Brain pericyte (primary cell): ENCODE data around the gene FBLN2.
"Not testable (repeated sequence)": the region's sequence is repeated elsewhere in the genome, so short reads cannot be mapped to it uniquely, and the experiment has no call there.

Source experiments
- DNase-seq: peaks from one replicate; pipeline ENCODE4 v3.0.0-alpha.2; 2012; ENCODE audit warnings: low read depth, low spot score

FBLN2 gene

GRCh38 chr3:13513913-13514517 is 34.9 kb upstream of the FBLN2 start:
- DNase-seq: no peak

GRCh38 chr3:13514639-13515435 is 34.1 kb upstream of the FBLN2 start:
- no peak for DNase-seq

- no peak for DNase-seq
These were observed 32.9 kb upstream of the FBLN2 start for GRCh38 chr3:13515786-13516759.

- DNase-seq: no peak
These were observed 32.2 kb upstream of the FBLN2 start for GRCh38 chr3:13516760-13517135.

DNA sequence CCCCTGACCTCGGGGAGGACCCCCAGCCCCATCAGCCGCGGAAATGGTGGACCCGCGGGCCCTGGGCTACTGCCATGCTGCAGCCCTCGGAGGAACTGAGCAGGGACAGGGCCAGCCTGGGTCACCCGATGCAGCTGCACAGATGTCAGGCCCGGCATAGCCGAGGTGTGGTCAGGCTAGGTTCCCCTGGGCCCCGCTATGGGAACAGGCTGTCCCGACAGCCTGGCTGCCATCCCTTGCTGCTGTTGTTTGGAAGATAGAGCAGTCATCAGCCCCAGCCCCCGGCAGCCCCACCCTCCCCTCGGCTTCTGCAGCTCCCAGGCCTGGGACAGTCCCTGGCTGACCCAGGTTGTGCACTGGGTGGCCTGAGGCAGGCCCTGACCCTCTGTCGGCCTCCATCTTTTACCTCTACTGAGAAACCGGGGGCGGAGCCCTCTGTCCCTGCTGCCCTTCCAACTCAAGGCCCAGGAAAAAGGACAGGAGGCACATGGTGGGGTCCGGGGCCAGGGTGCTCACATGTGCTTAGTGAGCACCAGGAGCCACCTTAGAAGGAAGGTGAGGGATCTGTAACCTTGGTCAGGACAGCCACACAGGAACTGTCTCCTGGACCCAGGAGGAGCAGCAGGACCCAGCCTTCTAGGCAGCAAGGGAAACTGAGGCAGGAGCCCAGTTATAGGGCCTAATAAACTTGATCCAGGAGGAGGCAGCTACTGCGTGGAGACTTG is 31.5 kb upstream of the FBLN2 start:
- no peak for DNase-seq

DNA sequence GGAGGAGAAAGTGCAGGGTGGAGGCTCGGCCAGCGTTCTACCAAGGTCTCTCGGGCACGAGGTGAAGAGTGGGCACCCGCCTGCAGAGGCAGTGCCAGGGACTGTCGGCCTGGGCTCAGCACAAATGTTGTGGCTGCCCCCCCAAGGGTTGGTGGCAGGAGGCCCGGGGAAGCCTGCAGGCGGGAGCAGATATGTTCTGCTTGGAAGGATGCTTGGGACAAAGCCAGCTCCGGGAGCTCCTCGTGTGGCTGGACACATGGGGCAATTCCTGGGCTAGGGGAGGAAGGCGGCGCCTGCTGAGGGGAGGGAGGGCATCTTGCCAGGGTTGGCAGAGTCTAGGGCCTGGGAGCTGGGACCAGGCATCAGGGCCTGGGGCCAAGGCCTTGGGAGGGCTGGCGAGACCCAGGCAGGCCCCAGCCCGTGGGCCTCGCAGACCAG is 30.4 kb upstream of the FBLN2 start:
- DNase-seq: no peak

GRCh38 chr3:13519006-13519791 is 29.7 kb upstream of the FBLN2 start:
- no peak for DNase-seq

GRCh38 chr3:13520326-13520880 is 28.5 kb upstream of the FBLN2 start:
- DNase-seq: no peak

- no peak for DNase-seq
These were observed 27.6 kb upstream of the FBLN2 start for GRCh38 chr3:13521309-13521708.

GRCh38 chr3:13521749-13522148 is 27.2 kb upstream of the FBLN2 start:
- DNase-seq: not testable (repeated sequence)

DNA sequence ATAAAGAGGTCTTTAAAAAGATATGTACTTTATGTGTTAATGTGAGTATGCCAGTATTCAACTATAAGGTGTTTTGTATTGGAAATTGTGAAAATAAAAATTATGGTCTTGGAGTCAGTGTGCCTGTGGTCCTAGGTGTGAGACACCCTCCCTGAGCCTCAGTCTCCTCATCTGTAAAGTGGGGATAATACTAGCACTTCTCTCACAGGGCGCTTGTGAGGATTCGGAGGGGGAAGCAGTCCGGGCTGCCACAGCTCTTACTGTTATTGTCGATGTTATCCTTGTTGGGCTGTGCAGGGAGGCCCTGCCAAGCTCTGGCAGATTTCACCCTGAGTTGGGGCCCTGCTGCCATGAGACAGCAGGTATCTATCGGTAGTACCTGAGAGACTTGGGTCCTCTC is 26.7 kb upstream of the FBLN2 start:
- no peak for DNase-seq

GRCh38 chr3:13524979-13525669 is 23.8 kb upstream of the FBLN2 start:
- DNase-seq: no peak

DNA sequence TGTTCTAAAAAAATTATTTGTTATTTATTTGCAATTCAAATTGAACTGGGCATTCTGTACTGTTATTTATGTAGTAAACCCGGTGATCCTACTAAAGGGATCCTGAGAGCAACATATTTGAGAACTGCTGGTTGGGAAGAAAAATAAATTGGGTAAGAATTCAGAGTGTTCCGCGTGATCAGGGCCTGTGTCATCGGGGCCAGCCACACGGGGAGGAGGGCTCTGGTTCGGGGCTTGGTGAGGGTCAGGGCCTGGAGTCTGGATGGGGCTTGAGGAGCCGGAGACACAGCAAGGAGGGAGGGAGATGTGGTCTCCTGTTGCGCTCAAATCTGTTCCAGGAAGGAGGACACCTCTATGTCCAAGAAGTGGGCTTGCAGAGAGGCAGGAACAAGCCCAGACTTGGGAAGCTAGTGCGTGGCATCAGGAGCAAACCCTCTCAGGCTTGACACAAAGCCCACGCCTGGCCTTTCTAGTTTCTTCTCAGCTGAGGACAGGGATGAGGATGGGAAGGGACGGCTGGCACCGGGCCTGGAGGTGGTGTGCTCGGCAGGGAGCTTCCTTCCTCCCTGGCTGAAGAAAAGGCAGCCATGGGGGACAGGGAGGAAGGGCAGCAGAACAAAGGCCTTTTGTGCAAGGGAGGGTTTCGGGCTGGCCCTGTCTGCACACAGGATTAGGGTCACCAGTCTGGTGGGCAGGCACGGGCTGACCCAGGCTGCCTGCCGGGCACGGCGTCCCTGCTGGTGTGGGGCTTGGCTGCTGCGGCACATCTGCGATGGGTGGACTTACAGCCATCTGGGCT is 22.9 kb upstream of the FBLN2 start:
- DNase-seq: no peak

DNA sequence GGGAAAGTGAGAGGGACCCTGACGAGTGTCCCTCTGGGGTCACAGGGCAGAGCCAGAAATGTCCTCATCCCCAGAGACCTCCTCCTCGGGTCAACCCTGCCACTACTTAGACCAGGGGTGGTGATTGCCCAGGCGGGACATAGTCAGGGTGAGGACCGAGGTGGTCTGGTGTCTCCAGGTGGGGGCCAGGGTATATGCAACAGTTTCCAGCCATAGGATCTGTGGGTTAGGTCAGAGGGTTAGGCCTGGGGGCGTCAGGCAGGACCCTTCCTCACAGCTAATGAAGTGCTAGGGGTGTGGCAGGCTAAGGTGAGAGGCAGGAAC is 22.3 kb upstream of the FBLN2 start:
- DNase-seq: no peak

- DNase-seq: no peak
These were observed 20.6 kb upstream of the FBLN2 start for GRCh38 chr3:13528217-13528867.

DNA sequence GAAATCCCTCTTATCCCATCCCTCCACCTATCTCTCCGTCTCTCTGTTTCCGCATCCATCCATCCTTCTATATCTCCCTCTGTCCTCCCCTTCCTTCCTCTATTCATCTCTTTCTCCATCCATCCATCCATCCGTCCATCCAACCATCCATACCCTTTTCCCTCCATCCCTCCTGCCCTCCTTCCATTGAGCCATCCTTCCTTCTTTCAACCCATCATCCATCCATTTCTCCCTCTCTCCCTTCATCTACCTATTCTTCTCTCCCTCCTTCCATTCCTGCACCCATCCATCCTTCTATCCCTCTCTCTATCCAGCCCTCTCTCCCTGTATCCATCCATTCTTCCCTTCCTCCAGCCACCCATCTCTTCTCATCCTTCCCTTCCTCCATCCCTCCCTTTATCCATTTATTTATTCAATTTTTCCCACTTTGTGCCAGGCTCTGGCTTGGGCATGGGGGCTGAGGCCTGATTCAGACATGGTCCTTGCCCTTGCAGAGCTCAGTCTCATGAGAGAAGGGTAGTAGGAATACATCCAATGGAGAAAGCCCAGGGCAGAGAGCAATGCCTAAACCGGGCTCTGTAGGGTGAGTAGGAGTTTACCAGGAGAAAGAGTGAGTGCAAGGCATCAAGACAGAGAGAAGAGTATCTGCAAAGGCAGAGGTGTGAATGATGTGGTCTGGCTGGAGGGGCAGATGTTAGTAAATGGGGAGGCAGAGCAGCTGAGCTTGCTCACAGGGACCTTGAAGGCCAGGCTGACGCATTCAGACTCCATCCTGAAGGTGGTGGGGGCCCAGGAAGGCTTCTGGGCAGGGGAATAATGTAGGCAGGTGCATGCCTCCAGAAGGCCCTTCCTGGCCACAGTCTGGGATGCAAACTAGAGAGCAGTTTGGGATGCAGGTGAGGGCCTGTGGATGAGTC is 19.5 kb upstream of the FBLN2 start:
- DNase-seq: no peak

- no peak for DNase-seq
These were observed 18.5 kb upstream of the FBLN2 start for GRCh38 chr3:13530241-13531009.
